ENCODE results near the gene CUL7.

DNA sequence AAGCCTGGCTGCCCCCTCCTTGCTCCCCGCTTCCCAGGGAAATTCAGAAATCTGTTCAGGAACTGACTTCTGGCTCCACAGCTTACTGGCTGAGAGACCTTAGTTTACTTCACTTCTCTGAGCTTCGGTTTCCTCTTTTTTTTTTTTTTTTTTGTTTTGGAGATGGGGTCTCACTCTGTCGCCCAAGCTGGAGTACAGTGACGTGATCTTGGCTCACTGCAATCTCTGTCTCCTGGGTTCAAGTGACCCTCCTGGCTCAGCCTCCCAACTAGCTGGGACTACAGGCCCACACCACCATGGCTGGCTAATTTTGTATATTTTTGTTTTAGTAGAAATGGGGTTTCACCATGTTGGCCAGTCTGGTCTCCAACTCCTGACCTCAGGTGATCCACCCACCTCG lies 37.4 kb upstream of the CUL7 start:
- TF ChIP-seq, protein P1, sequence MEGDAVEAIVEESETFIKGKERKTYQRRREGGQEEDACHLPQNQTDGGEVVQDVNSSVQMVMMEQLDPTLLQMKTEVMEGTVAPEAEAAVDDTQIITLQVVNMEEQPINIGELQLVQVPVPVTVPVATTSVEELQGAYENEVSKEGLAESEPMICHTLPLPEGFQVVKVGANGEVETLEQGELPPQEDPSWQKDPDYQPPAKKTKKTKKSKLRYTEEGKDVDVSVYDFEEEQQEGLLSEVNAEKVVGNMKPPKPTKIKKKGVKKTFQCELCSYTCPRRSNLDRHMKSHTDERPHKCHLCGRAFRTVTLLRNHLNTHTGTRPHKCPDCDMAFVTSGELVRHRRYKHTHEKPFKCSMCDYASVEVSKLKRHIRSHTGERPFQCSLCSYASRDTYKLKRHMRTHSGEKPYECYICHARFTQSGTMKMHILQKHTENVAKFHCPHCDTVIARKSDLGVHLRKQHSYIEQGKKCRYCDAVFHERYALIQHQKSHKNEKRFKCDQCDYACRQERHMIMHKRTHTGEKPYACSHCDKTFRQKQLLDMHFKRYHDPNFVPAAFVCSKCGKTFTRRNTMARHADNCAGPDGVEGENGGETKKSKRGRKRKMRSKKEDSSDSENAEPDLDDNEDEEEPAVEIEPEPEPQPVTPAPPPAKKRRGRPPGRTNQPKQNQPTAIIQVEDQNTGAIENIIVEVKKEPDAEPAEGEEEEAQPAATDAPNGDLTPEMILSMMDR (IDR thresholded peaks at IDR 0.05 in 4 of 5, conservative IDR thresholded peaks at IDR 0.05 in 1 of 5), result no peak
- no peak for TF ChIP-seq POLR2A (IDR thresholded peaks at IDR 0.05)
